OCI-LY1 (cell line): ENCODE measurements around the gene HCN4.

Source experiments
- EZH2 ChIP-seq: fragments of 200-600 bp; sonication (generic), shearing (Covaris generic); IDR thresholded peaks from 2 replicates; pipeline ENCODE4 v1.8.0; 2017; ENCODE audit warnings: borderline replicate concordance, mixed run types, mild to moderate bottlenecking, antibody characterized with exemption, low read length, moderate library complexity, mixed read lengths
- TF ChIP-seq, protein P1 (sequence below): fragments of 200-600 bp; sonication (generic), shearing (Covaris generic); IDR thresholded peaks from 2 replicates; pipeline ENCODE4 v1.5.1; 2017; ENCODE audit warnings: mild to moderate bottlenecking, antibody characterized with exemption, low read length, moderate library complexity, mixed read lengths

DNA sequence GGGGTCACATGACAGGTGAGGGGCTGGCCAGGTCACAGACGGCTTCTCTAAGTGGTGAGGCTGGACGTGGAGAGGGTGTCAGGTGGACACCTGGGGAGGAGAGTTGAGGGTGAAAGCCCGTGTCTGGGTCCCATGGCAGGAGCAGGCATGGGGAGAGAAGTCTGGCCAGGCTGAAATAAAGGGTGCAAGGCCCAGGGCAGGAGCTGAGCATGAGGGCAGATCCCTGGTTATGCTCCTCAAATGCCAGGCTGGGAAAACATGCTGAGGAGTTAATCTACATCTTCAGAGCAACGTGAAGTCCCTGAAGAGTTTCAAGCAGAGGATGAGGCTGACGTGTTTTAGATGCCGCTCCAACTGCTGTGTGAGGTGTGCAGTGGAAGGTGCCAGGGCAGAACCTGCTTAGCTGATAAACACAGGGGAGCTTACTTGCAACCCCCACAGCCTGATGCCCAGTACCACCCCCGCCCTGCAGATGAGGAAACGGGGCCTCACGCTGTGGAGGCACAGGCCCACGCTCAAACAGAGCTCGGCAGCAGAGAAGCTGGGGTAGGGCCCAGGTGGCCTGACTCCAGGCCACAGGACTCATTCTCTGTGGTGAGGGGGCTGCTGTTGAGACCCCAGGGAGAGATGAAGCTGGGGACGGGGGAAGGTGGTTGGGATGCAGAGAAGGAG, 40.5 kb downstream of the HCN4 start:
- TF ChIP-seq, protein P1, sequence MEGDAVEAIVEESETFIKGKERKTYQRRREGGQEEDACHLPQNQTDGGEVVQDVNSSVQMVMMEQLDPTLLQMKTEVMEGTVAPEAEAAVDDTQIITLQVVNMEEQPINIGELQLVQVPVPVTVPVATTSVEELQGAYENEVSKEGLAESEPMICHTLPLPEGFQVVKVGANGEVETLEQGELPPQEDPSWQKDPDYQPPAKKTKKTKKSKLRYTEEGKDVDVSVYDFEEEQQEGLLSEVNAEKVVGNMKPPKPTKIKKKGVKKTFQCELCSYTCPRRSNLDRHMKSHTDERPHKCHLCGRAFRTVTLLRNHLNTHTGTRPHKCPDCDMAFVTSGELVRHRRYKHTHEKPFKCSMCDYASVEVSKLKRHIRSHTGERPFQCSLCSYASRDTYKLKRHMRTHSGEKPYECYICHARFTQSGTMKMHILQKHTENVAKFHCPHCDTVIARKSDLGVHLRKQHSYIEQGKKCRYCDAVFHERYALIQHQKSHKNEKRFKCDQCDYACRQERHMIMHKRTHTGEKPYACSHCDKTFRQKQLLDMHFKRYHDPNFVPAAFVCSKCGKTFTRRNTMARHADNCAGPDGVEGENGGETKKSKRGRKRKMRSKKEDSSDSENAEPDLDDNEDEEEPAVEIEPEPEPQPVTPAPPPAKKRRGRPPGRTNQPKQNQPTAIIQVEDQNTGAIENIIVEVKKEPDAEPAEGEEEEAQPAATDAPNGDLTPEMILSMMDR = no peak
- TF ChIP-seq EZH2 = no peak
